ENCODE measurements around the gene RAPH1.

The RAPH1 gene

DNA sequence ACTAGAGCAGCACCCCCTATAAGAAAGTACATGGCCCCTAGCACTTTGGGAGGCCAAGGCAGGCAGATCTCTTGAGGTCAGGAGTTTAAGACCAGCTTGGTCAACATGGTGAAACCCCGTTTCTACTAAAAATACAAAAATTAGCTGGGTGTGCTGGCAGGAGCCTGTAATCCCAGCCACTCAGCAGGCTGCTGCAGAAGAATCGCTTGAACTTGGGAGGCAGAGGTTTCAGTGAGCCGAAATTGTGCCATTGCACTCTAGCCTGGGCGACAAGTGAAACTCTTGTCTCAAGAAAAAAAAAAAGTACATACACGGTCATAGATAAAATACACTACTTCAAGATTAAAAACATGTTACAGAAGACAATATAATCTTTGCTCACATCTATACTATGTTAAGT is 63.8 kb downstream of the RAPH1 start:
- no peak for DNase-seq (ENCODE audit: low read depth)
- H3K4me3 ChIP-seq (ENCODE audit: control insufficient read depth, low read depth, low read length), result no peak overlapping the region
- TF ChIP-seq, protein P1, sequence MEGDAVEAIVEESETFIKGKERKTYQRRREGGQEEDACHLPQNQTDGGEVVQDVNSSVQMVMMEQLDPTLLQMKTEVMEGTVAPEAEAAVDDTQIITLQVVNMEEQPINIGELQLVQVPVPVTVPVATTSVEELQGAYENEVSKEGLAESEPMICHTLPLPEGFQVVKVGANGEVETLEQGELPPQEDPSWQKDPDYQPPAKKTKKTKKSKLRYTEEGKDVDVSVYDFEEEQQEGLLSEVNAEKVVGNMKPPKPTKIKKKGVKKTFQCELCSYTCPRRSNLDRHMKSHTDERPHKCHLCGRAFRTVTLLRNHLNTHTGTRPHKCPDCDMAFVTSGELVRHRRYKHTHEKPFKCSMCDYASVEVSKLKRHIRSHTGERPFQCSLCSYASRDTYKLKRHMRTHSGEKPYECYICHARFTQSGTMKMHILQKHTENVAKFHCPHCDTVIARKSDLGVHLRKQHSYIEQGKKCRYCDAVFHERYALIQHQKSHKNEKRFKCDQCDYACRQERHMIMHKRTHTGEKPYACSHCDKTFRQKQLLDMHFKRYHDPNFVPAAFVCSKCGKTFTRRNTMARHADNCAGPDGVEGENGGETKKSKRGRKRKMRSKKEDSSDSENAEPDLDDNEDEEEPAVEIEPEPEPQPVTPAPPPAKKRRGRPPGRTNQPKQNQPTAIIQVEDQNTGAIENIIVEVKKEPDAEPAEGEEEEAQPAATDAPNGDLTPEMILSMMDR (conservative IDR thresholded peaks at IDR 0.05; ENCODE audit: control insufficient read depth, insufficient read depth, low read depth, low read length), result no peak

DNA sequence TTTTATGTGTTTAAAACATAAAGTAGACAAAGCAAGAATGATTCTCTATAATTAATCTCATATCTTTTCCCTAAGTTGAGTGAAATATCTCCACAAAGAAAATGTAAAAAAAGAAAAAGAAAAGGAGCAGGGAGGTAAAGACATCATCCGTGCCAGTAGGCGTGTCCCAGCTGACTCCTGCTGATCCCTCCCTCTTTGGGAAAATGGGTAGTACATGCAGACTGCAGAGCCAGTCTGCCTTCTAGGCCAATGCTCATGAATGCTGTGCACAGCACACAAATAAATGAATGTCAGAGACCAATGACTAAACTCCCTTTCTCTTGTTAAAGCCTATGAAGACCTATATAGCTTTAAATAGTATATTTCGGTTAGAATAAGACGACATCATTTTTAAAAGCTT is 64.7 kb downstream of the RAPH1 start:
- peak; percentile 22 for DNase-seq (ENCODE audit: low read depth)
- H3K4me3 ChIP-seq (ENCODE audit: control insufficient read depth, low read depth, low read length), result no peak overlapping the region
- TF ChIP-seq, protein P1 (conservative IDR thresholded peaks at IDR 0.05; ENCODE audit: control insufficient read depth, insufficient read depth, low read depth, low read length), result no peak

DNA sequence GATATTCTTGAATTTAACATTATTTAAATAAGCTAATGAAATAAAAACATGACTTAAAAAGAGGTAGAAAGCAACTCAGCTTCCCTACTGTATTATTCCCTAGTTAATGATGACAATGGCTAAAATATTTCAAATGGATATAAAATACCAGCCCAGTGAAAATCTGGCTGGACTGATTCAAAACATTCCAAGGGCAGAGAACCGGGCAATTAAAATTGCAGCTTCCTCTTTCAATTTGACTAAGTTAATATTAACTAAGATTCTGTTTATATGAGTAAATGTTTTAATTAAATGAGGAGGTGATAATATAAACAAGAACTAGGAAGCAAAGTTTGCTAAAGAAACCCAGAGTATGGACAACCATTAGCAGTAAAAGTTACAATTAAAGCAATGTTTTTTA is 65.6 kb downstream of the RAPH1 start:
- TF ChIP-seq, protein P1 (conservative IDR thresholded peaks at IDR 0.05; ENCODE audit: control insufficient read depth, insufficient read depth, low read depth, low read length), result no peak
- H3K4me3 ChIP-seq (ENCODE audit: control insufficient read depth, low read depth, low read length), result no peak overlapping the region
- no peak for DNase-seq (ENCODE audit: low read depth)

DNA sequence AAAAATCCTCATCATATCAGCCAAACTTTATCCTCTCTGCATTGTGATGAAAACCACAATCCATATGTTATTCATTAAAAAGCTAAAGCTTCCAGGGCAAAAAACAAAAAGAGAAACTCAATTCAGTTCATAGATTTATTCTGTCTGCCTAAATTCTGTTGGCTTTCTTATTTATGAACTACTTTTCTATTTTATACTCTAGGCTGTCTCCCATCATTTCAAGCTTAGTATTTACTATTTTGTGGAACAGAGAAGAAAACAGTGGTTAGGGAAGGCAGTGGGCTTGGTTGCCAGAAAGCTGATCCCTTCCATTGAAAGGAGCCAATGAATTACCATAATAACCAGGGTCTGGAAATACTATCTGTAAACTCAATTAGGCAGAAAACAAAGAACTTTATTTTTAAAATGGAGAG is 71.8 kb downstream of the RAPH1 start:
- TF ChIP-seq, protein P1 (conservative IDR thresholded peaks at IDR 0.05; ENCODE audit: control insufficient read depth, insufficient read depth, low read depth, low read length), result no peak
- peak; percentile 64 for DNase-seq (ENCODE audit: low read depth)
- H3K4me3 ChIP-seq (ENCODE audit: control insufficient read depth, low read depth, low read length), result no peak overlapping the region

DNA sequence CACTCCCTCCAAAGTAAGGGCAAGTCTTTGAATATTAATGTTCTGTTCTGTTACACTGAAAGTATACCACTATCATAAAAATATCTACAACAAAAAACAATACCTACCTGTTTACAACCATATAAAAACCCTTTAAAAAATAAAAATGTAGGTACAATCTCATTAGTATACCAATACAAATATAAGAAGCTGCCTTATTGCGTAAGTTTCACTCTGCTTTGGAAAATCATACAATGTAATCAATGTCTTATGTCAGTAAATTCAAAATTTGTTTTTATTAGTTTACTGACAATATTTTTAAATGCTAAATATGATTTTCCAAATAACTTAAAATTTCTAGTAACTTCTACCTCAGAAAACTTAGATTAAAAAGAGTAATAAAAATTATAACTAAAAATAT is 72.8 kb downstream of the RAPH1 start:
- TF ChIP-seq, protein P1 (conservative IDR thresholded peaks at IDR 0.05; ENCODE audit: control insufficient read depth, insufficient read depth, low read depth, low read length), result no peak
- DNase-seq (ENCODE audit: low read depth), result no peak
- H3K4me3 ChIP-seq (ENCODE audit: control insufficient read depth, low read depth, low read length), result no peak overlapping the region

DNA sequence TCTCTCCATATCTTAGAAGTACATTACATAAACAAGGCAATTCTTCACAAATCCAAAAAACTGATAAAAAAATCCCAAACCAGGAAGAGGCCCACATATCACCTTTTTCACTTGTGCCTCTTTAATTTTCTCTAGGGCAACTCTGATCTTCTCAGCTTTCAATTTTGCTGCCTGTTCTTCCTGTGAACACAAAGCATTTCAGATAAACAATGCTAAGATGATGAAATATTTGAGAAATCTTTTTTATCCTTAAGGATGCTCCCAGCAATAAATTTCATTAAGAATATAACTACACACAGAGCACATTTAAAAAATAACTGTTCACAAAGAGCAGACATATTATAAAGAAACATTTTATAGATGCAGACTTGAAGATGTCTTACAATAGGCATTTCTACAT is 73.4 kb downstream of the RAPH1 start:
- no peak overlapping the region for H3K4me3 ChIP-seq (ENCODE audit: control insufficient read depth, low read depth, low read length)
- TF ChIP-seq, protein P1 (conservative IDR thresholded peaks at IDR 0.05; ENCODE audit: control insufficient read depth, insufficient read depth, low read depth, low read length), result no peak
- no peak for DNase-seq (ENCODE audit: low read depth)

DNA sequence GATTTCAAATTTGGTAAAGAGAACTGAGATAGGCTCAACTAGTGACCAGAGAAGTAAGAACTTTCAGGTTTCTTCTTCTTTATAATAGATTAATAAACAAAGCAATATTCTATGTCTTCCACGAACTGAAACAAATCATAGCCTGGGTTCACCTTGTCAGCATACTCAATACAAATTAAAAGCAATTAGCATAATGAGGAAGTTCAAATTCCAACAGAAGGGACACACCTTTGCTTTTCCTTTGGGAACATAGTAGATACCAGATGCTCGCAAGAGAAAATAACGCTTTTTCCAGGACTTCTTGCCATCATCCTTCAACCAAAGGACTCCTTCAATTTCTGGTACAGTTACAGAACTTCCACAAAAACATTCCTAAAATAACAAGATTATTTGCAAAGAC is 79.9 kb downstream of the RAPH1 start:
- no peak for DNase-seq (ENCODE audit: low read depth)
- TF ChIP-seq, protein P1 (conservative IDR thresholded peaks at IDR 0.05; ENCODE audit: control insufficient read depth, insufficient read depth, low read depth, low read length), result no peak
- no peak overlapping the region for H3K4me3 ChIP-seq (ENCODE audit: control insufficient read depth, low read depth, low read length)
